ENCODE data around the gene ANKRD55. TPM values are rescaled to one million over a fixed set of nuclear protein-coding genes. Genes with fewer than 3 reads are reported as not detected.
A peak's percentile ranks its signal among the peaks of the same experiment; 100 is the strongest.
"Not testable (repeated sequence)": the region's sequence is repeated elsewhere in the genome, so short reads cannot be mapped to it uniquely, and the experiment has no call there.

Gene ANKRD55
- total RNA-seq, 2 experiments from 2014 or later = 10.3 to 11.9 TPM

GRCh38 chr5:56116599-56117141 lies 116.5 kb downstream of the ANKRD55 start:
- DNase-seq = no peak
- CTCF ChIA-PET = interaction anchor here (0.6 to 0.7 kb wide), 3 partner anchors 10 to 19 kb away, joined by 4 to 5 read pairs (median 5); no protein-coding TSS in a partner anchor

GRCh38 chr5:56115589-56115988 lies 117.5 kb downstream of the ANKRD55 start:
- peaks cover 13% of the 10 kb centered on the region for H3K4me1 Mint-ChIP-seq
- CTCF ChIA-PET = interaction anchor here (0.6 to 1.4 kb wide), 3 partner anchors 15 to 33 kb away, joined by 3 read pairs; no protein-coding TSS in a partner anchor
- no peaks in the 10 kb centered on the region for H3K27me3 Mint-ChIP-seq
- no peak for DNase-seq
- peaks cover 30% of the 10 kb centered on the region for H3K36me3 Mint-ChIP-seq (ENCODE audit: low read depth)
- peaks cover 3% of the 10 kb centered on the region for H3K9me3 Mint-ChIP-seq
- no peak overlapping the region for H3K27ac Mint-ChIP-seq
- POLR2A ChIA-PET = interaction anchor here (0.6 kb wide), 1 partner anchor 48 kb away, joined by 3 read pairs; no protein-coding TSS in a partner anchor
- H3K4me3 Mint-ChIP-seq = no peak overlapping the region

More at GRCh38 chr5:56116599-56117141, 116.5 kb downstream of the ANKRD55 start:
- H3K27ac Mint-ChIP-seq = peak overlapping the region; percentile 78
- H3K4me3 Mint-ChIP-seq = no peak overlapping the region
- POLR2A ChIA-PET = interaction anchor here (0.5 kb wide), 1 partner anchor 90 kb away, joined by 4 read pairs; no protein-coding TSS in a partner anchor
- peaks cover 3% of the 10 kb centered on the region for H3K9me3 Mint-ChIP-seq
- H3K27me3 Mint-ChIP-seq = no peaks in the 10 kb centered on the region
- H3K36me3 Mint-ChIP-seq (ENCODE audit: low read depth) = peaks cover 24% of the 10 kb centered on the region
- H3K4me1 Mint-ChIP-seq = peaks cover 11% of the 10 kb centered on the region

GRCh38 chr5:56112526-56113121 lies 120.5 kb downstream of the ANKRD55 start:
- Mint-ChIP-seq H3K27ac (no peak overlapping the region), H3K4me1 (peaks cover 21% of the 10 kb centered on the region), H3K4me3 (no peak overlapping the region), H3K27me3 (no peaks in the 10 kb centered on the region), H3K9me3 (no peaks in the 10 kb centered on the region), H3K36me3 (ENCODE audit: low read depth) (peaks cover 37% of the 10 kb centered on the region)
- no peak for DNase-seq
- ChIA-PET CTCF (no interaction called here), POLR2A (no interaction called here)

- Mint-ChIP-seq H3K9me3 (no peaks in the 10 kb centered on the region), H3K4me1 (peaks cover 25% of the 10 kb centered on the region), H3K36me3 (ENCODE audit: low read depth) (peaks cover 41% of the 10 kb centered on the region), H3K27me3 (no peaks in the 10 kb centered on the region), H3K27ac (no peak overlapping the region), H3K4me3 (no peak overlapping the region)
- DNase-seq = no peak
- CTCF ChIA-PET = no interaction called here
- POLR2A ChIA-PET = no interaction called here
Measured at GRCh38 chr5:56111404-56111781, 121.7 kb downstream of the ANKRD55 start.

- Mint-ChIP-seq H3K27me3 (no peaks in the 10 kb centered on the region), H3K27ac (no peak overlapping the region), H3K9me3 (no peaks in the 10 kb centered on the region), H3K4me3 (no peak overlapping the region), H3K36me3 (ENCODE audit: low read depth) (peaks cover 42% of the 10 kb centered on the region), H3K4me1 (peaks cover 29% of the 10 kb centered on the region)
- POLR2A ChIA-PET = no interaction called here
- CTCF ChIA-PET = no interaction called here
- no peak for DNase-seq
Measured at GRCh38 chr5:56110646-56111403, 122.3 kb downstream of the ANKRD55 start.

GRCh38 chr5:56108246-56108645 lies 124.9 kb downstream of the ANKRD55 start:
- H3K4me1 Mint-ChIP-seq = peaks cover 50% of the 10 kb centered on the region
- ChIA-PET CTCF (interaction anchor here (0.6 to 0.8 kb wide), 2 partner anchors 13 to 100 kb away, joined by 3 read pairs; no protein-coding TSS in a partner anchor), POLR2A (no interaction called here)
- peaks cover 50% of the 10 kb centered on the region for H3K36me3 Mint-ChIP-seq (ENCODE audit: low read depth)
- no peak for DNase-seq
- no peak overlapping the region for H3K4me3 Mint-ChIP-seq
- H3K27me3 Mint-ChIP-seq = no peaks in the 10 kb centered on the region
- H3K9me3 Mint-ChIP-seq = no peaks in the 10 kb centered on the region
- peak overlapping the region; percentile 78 for H3K27ac Mint-ChIP-seq

- H3K27ac Mint-ChIP-seq = peak overlapping the region; percentile 52
- CTCF ChIA-PET = interaction anchor here (0.6 to 1.8 kb wide), 4 partner anchors 10 to 714 kb away, joined by 3 to 7 read pairs (median 4); no protein-coding TSS in a partner anchor
Measured at GRCh38 chr5:56106837-56107236, 126.3 kb downstream of the ANKRD55 start.

GRCh38 chr5:56105511-56106291 lies 127.4 kb downstream of the ANKRD55 start:
- H3K27ac Mint-ChIP-seq = peak overlapping the region; percentile 70
- H3K4me3 Mint-ChIP-seq = peak overlapping the region; percentile 13
- H3K27me3 Mint-ChIP-seq = no peaks in the 10 kb centered on the region
- POLR2A ChIA-PET = no interaction called here
- H3K9me3 Mint-ChIP-seq = peaks cover 3% of the 10 kb centered on the region
- peaks cover 49% of the 10 kb centered on the region for H3K36me3 Mint-ChIP-seq (ENCODE audit: low read depth)
- peaks cover 64% of the 10 kb centered on the region for H3K4me1 Mint-ChIP-seq
- no peak for DNase-seq
- CTCF ChIA-PET = interaction anchor here (0.9 to 1.9 kb wide), 12 partner anchors 9 to 306 kb away, joined by 3 to 7 read pairs (median 4); partner anchors contain the start of gene IL6ST

More at GRCh38 chr5:56106837-56107236, 126.3 kb downstream of the ANKRD55 start:
- H3K4me3 Mint-ChIP-seq = no peak overlapping the region
- H3K27me3 Mint-ChIP-seq = no peaks in the 10 kb centered on the region
- no peak for DNase-seq
- POLR2A ChIA-PET = interaction anchor here (0.6 kb wide), 1 partner anchor 19 kb away, joined by 3 read pairs; no protein-coding TSS in a partner anchor
- H3K9me3 Mint-ChIP-seq = no peaks in the 10 kb centered on the region
- H3K4me1 Mint-ChIP-seq = peaks cover 58% of the 10 kb centered on the region
- H3K36me3 Mint-ChIP-seq (ENCODE audit: low read depth) = peaks cover 51% of the 10 kb centered on the region

- DNase-seq = no peak
- H3K27ac Mint-ChIP-seq = peak overlapping the region; percentile 91
- POLR2A ChIA-PET = no interaction called here
- CTCF ChIA-PET = interaction anchor here (0.5 to 1.6 kb wide), 9 partner anchors 9 to 1127 kb away, joined by 3 to 5 read pairs (median 4); no protein-coding TSS in a partner anchor
- H3K4me3 Mint-ChIP-seq = no peak overlapping the region
- peaks cover 54% of the 10 kb centered on the region for H3K36me3 Mint-ChIP-seq (ENCODE audit: low read depth)
- H3K27me3 Mint-ChIP-seq = no peaks in the 10 kb centered on the region
- H3K4me1 Mint-ChIP-seq = peaks cover 82% of the 10 kb centered on the region
- peaks cover 3% of the 10 kb centered on the region for H3K9me3 Mint-ChIP-seq
Measured at GRCh38 chr5:56102889-56103288, 130.2 kb downstream of the ANKRD55 start.

GRCh38 chr5:56102207-56102606 lies 130.9 kb downstream of the ANKRD55 start:
- H3K27me3 Mint-ChIP-seq, H3K9me3 Mint-ChIP-seq, DNase-seq, POLR2A ChIA-PET: not testable (repeated sequence)
- Mint-ChIP-seq H3K4me3 (peak overlapping the region; percentile 55), H3K36me3 (ENCODE audit: low read depth) (peaks cover 55% of the 10 kb centered on the region), H3K27ac (peak overlapping the region; percentile 91), H3K4me1 (peaks cover 81% of the 10 kb centered on the region)
- CTCF ChIA-PET = interaction anchor here (0.6 to 1.6 kb wide), 8 partner anchors 8 to 1127 kb away, joined by 3 to 5 read pairs (median 4); no protein-coding TSS in a partner anchor

- H3K9me3 Mint-ChIP-seq = peaks cover 3% of the 10 kb centered on the region
- POLR2A ChIA-PET = interaction anchor here (0.7 kb wide), 1 partner anchor 43 kb away, joined by 3 read pairs; no protein-coding TSS in a partner anchor
- peaks cover 58% of the 10 kb centered on the region for H3K36me3 Mint-ChIP-seq (ENCODE audit: low read depth)
- no peak for DNase-seq
- peaks cover 81% of the 10 kb centered on the region for H3K4me1 Mint-ChIP-seq
- H3K27ac Mint-ChIP-seq = peak overlapping the region; percentile 87
- H3K27me3 Mint-ChIP-seq = no peaks in the 10 kb centered on the region
- peak overlapping the region; percentile 42 for H3K4me3 Mint-ChIP-seq
- CTCF ChIA-PET = interaction anchor here (1.6 kb wide), 1 partner anchor 11 kb away, joined by 5 read pairs; no protein-coding TSS in a partner anchor
Measured at GRCh38 chr5:56101180-56101579, 131.9 kb downstream of the ANKRD55 start.

Data from activated CD4-positive, alpha-beta T cell treated with anti-CD3 and anti-CD28 coated beads, Interleukin-2, amount 10 ng/mL, durations not matched to agents 7 days and 5 days (primary cell).